Inflammatory macrophage (primary cell): ENCODE data around the gene CDYL2.
"Not testable (repeated sequence)": the region's sequence is repeated elsewhere in the genome, so short reads cannot be mapped to it uniquely, and the experiment has no call there.

Source experiments
- DNase-seq, 2 donors: peaks; one replicate each; pipeline ENCODE4 v3.0.0-alpha.2; 2020 to 2022
- total RNA-seq, 18 experiments: gene quantifications; one replicate each; lab custom pipeline; 2026; ENCODE audit warnings: mixed read lengths in 6 of 18, inconsistent platforms in 2 of 18; lab: John Stamatoyannopoulos, UW

The CDYL2 gene
- 26.2 to 74.9 (median 31.7) reads per million in 18 experiments for total RNA-seq

GRCh38 chr16:80804526-80805383 is at the start of gene CDYL2:
Gene CDYL2, minus strand, starts transcription at chr16:80804598. Its CDS starts 425 bp downstream, at chr16:80804173.
- peak; percentile 28 to 74 for DNase-seq

DNA sequence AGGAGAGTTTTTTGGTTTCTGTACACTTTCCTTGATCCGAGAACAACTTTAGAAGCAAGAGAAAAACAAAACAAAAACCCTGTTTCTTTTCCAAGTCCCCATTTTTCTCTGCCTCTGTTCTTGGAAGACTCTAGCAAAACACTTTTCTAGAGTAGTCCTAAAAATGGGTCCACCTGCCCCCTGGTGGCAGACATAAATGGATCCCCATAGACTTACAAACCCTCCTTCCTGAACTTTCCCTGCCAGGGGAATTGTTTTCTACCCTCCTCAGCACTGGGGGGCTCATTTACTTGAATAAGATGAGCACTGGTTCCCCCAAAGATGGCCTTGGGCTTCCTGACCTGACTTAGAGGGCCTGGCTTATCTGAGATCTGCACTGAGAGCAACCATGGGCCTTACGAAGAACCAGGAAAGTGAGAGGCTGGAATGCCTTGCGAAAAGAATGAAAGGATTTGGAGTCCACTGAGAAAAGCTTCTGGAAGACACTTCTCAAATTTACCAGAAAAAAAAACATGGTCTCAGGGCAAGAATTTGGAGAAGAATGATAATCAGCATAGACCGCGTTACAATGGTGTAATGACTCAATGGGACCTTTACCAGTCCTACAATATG is 48.0 kb upstream of the CDYL2 start:
- peak; percentile 20 to 37 for DNase-seq

DNA sequence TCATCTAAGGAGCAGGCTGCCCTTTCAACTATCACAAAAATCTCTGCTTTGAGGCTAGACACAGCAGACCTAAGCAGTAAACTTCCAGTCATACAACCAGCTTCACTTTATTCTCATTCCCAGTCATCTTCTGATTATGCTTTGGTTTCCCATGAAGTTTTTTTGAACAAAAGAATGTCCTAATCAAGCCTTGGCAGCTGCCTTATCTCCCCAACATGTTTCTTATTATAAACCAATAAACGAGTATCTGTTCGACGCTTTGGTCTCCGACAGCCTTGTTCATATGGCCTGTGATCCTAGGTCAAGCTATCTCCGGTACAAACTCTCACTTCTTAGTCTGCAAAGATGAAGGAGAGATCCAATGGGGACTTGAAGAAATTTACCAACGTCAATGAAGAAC is 47.4 kb upstream of the CDYL2 start:
- DNase-seq: no peak

- DNase-seq: no peak
Measured at GRCh38 chr16:80850757-80851156, 46.4 kb upstream of the CDYL2 start.

DNA sequence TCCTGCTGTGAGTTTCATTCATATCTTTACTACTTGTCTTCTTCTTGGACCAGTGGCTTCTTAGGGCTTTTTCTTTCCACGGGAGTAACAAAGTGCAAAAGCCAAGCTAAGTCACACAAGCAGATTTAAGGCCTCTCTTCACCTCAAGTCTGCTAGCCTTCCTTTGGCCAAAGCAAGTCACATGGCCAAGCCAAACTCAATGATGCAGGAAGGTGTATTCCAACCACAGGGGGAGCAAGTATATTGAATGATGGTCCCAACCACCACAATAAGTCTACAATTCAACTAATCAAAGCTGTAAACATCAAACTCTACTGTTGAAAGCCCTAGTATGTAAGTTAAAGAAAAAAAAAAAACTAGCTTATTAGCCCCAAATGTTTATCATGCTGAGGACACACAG is 44.5 kb upstream of the CDYL2 start:
- no peak for DNase-seq

DNA sequence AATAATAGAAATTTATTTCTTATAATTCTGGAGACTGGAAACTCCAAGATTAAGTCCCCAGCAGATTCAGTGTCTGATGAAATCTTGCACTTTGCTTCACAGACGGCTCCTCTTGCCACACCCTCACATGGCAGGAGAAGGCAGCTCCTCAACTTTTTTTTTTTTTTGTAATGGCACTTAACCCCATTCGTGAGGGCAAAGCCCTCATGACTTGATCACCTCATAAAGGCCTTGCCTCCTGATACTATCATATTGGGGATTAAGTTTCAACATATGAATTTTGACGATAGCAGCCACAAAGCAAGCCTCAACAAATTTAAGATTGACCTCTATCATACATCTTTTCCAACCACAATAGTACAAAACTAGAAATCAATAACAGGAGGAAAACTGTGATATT is 42.3 kb upstream of the CDYL2 start:
- DNase-seq: no peak

GRCh38 chr16:80846275-80846674 is 41.9 kb upstream of the CDYL2 start:
- no peak for DNase-seq

DNA sequence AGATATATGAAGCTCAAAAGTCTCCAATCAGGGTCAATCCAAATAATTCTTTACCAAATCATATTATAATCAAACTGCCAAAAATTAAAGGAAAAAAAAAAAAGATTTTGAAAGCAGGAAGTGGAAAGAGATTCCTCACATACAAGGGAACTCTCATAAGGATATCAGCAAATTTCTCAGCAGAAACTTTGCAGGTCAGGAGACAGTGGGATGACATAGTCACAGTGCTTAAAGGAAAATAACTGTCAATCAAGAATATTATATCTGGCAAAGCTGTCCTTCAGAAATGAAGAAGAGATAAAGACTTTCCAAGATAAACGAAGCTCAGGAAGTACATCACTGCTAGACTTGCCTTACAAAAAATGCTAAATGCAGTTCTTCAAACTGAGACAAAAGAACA is 40.0 kb upstream of the CDYL2 start:
- DNase-seq: no peak

- no peak for DNase-seq
Measured at GRCh38 chr16:80841231-80841630, 36.8 kb upstream of the CDYL2 start.

GRCh38 chr16:80837533-80838147 is 33.2 kb upstream of the CDYL2 start:
- no peak for DNase-seq

- no peak for DNase-seq
Measured at GRCh38 chr16:80836846-80837245, 32.4 kb upstream of the CDYL2 start.

GRCh38 chr16:80836202-80836601 is 31.8 kb upstream of the CDYL2 start:
- DNase-seq: no peak

- no peak for DNase-seq
Measured at GRCh38 chr16:80831039-80831438, 26.6 kb upstream of the CDYL2 start.

DNA sequence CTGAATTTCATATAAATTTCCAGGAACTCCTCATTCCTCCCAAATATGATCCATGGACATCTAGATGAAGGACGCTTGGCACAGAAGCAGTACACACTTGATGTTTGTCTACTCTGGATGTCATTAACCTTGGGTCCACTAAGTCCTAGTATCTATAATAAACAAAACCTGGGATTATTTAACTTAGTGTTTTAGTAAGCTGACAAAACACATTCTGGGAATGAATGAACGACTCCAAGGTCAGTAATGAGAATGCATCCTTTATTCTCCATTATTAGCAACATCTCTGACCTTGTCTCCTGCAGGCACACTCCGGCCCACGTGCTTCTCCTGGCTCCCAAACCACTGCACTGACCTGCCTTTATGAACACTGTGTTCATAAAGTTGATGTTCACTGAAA is 24.1 kb upstream of the CDYL2 start:
- DNase-seq: no peak

- DNase-seq: no peak
Measured at GRCh38 chr16:80827007-80827406, 22.6 kb upstream of the CDYL2 start.

DNA sequence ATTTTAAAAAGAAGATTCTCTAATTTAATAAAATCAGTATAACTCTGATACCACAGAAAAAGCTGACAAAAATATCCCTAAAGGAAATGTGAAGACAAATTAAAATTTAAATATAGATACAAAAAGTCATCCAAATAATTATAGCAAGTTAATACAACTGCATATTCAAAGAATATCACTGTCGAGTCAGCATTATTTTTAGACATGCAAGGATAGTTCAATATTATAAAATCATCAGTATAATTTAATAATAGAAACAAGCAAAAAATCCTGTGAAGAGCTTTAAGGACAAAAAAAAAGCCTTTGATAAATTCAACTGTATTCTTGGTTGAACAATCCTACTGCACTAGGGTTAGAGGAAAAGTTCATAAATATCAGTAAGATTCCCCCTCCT is 21.0 kb upstream of the CDYL2 start:
- DNase-seq: no peak

DNA sequence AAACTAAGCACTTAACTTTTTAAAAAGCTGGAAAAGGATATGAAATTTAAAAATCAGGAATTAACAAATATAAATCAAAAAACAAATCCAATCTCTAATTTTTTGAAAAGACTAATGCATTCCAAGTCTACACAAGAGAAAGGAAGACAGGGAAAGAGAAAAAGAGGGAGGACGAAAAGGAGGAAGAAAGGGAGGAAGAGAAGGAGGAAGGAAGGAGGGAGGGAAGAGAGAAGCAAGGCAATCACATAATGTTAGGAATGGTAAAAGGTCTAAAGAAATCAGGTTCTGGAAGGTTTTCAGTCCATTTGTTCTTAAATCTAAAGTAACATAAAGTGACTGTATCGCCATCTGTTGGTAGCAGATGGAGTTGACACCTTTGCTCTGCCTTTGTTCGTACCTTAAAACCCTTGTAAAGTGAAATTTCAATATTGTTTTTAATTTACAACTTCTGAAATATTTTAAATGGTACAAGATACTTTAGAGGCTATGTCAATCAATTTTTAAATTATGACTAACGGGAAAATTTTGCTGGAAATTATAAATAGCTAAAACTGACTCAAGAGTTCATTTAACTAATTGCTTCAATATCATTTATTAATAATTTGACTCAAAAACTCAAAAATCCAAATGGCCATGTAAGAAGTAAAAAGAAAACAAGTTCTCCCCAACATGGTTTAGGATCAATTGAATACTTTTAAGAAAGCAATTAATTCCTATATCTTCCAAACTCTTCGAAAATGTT is 20.4 kb upstream of the CDYL2 start:
- DNase-seq: peak; percentile 66 to 73

GRCh38 chr16:80819988-80820387 is 15.6 kb upstream of the CDYL2 start:
- no peak for DNase-seq

DNA sequence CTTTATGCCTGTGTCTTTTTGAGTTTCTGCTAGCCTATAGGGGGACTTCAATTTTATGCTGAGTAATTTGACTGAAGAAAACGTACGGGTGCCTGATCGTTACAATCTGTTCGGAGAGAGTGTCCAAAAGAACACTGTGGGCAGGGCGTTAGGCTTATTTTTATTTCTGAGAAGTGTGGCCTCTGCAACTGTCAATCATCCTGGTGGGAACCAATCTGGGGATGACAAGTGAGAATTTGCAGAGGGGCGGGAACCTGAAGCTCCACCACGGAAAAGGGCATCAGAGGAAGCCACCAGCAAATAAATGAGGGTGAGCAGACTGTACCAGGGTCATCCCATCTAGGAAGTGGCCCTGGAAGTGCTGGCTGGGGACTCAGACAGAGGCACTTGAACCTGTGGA is 12.0 kb upstream of the CDYL2 start:
- DNase-seq: no peak

DNA sequence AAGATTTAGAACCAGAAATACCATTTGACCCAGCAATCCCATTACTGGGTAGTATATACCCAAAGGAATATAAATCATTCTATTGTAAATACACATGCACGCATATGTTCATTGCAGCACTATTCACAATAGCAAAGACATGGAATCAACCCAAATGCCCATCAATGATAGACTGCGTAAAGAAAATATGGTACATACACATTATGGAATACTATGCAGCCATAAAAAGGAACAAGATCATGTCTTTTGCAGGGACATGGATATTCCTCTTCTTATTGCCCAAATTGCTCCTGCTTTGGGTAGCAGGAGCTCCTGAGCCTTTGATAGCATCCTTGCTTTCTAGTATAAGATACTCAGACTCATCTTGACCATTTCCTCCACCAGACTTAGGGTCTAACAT is 10.9 kb upstream of the CDYL2 start:
- DNase-seq: not testable (repeated sequence)

DNA sequence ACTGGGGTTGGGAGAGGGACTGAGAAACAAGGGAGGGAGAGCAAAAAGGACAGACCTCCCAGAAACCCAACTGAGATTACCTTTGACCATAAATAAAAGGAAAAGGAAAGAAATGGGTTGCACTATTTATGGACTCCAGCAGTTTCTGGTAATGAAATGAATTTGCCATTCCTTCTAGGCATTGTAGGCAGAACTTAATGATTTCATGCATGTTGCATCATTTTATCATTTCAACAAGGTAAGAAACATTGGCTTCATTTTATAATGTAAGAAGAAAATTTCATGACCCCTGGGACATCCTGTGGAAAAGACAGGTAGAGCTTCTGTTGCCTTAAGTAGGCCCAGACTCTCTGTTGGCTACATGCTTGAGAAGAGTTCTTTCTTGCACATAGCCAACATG is 8.2 kb upstream of the CDYL2 start:
- DNase-seq: no peak

- no peak for DNase-seq
Measured at GRCh38 chr16:80809366-80809765, 5.0 kb upstream of the CDYL2 start.

GRCh38 chr16:80807906-80808305 is 3.5 kb upstream of the CDYL2 start:
- DNase-seq: peak; percentile 18 to 37
